ENCODE measurements around the gene NRDE2. TPM values are rescaled to one million over a fixed set of nuclear protein-coding genes. Genes with fewer than 3 reads are reported as not detected.

The NRDE2 gene
- total and polyA plus RNA-seq, 2 experiments from 2014 or later = 20.0 to 21.9 TPM

DNA sequence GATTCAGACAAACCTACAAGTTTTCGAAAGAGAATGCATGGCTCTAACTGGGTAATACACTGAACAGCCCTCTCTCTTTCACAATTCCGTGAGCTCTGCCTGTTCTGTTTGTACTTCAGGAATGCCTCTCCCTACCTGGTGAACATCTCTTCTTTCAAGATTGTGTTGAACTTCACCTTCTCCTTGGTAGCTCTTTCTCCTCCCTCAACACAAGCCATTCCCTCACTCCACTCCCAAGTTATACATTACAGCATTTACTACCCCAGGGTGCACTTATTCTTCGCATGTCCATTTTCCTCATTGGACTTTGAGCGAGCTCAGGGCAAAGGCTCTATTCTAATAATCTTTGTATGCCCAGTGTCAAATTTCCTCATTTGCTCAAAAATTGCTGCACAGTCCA lies 28.3 kb downstream of the NRDE2 start:
- H3K36me3 ChIP-seq (replicated peaks; ENCODE audit: insufficient read depth, low read depth) = no peaks in the 10 kb centered on the region
- H3K27ac ChIP-seq = peak overlapping the region; percentile 52
- no peaks in the 10 kb centered on the region for H3K9me3 ChIP-seq (ENCODE audit: low read depth)
- peaks cover 30% of the 10 kb centered on the region for H3K4me1 ChIP-seq (ENCODE audit: insufficient read depth)
- H3K4me2 ChIP-seq = peak overlapping the region; percentile 22
- H3K9me2 ChIP-seq (replicated peaks; ENCODE audit: insufficient read depth) = no peaks in the 10 kb centered on the region
- no peaks in the 10 kb centered on the region for H3K27me3 ChIP-seq
- peak; percentile 29 for DNase-seq (ENCODE audit: low spot score)
- no peaks in the 10 kb centered on the region for H3K79me2 ChIP-seq
- 80% methylated on average over 4 of the region's 4 CpGs for WGBS (ENCODE audit: low lambda C conversion rate, missing lambda C conversion rate)
- no peaks in the 10 kb centered on the region for H4K20me1 ChIP-seq (ENCODE audit: insufficient read depth, poor library complexity, severe bottlenecking)
- no peak overlapping the region for H2AFZ ChIP-seq
- H3K4me3 ChIP-seq = no peak overlapping the region
- TF ChIP-seq EZH2phosphoT487 (IDR thresholded peaks at IDR 0.05; ENCODE audit: low read depth, severe bottlenecking, unreplicated experiment) (no peak), EZH2 (IDR thresholded peaks at IDR 0.05; ENCODE audit: borderline replicate concordance) (no peak)
- TF ChIP-seq, protein P1, sequence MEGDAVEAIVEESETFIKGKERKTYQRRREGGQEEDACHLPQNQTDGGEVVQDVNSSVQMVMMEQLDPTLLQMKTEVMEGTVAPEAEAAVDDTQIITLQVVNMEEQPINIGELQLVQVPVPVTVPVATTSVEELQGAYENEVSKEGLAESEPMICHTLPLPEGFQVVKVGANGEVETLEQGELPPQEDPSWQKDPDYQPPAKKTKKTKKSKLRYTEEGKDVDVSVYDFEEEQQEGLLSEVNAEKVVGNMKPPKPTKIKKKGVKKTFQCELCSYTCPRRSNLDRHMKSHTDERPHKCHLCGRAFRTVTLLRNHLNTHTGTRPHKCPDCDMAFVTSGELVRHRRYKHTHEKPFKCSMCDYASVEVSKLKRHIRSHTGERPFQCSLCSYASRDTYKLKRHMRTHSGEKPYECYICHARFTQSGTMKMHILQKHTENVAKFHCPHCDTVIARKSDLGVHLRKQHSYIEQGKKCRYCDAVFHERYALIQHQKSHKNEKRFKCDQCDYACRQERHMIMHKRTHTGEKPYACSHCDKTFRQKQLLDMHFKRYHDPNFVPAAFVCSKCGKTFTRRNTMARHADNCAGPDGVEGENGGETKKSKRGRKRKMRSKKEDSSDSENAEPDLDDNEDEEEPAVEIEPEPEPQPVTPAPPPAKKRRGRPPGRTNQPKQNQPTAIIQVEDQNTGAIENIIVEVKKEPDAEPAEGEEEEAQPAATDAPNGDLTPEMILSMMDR (IDR thresholded peaks at IDR 0.05; ENCODE audit: poor library complexity) = no peak

DNA sequence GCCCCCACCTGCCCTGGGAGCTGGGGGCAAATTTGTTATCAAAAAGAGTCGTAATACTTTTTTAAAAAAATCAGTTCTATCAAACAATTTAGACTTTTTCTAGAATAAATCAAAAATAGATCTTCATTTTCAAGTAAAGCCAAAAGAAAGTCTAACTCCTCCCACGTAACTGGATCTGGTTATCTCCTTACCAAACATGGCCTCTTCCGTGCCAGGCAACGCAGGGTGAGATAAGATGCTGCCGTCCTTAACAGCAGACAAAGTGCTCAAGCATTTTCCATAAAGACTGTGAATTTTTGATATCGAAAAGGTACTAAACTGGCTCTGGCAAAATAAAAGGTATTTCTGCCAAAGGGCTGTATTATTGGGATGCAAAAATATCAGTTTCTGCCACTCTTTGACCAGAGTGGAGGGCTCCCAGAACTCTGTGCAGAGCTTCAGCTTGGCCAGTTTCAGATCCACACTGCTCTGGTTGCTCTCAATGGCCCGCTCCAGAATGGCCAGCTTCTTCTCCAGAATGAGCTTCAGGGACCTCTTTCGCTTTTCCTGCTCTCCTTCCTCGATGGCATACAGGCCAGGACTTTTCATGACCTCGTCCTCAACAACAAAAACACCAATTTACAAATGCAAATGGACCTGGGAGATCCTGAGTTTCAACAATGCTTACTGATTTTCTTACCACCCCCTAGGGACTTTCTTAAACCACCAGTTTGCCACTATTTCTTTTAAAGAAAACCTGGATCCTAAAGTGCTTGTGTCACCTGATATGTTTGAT lies 29.0 kb downstream of the NRDE2 start:
- Histone ChIP-seq H2AFZ (no peak overlapping the region), H3K4me3 (no peak overlapping the region), H3K4me1 (ENCODE audit: insufficient read depth) (peaks cover 30% of the 10 kb centered on the region), H4K20me1 (ENCODE audit: insufficient read depth, poor library complexity, severe bottlenecking) (no peaks in the 10 kb centered on the region), H3K9me3 (ENCODE audit: low read depth) (no peaks in the 10 kb centered on the region), H3K79me2 (no peaks in the 10 kb centered on the region), H3K36me3 (replicated peaks; ENCODE audit: insufficient read depth, low read depth) (no peaks in the 10 kb centered on the region), H3K27me3 (no peaks in the 10 kb centered on the region), H3K27ac (peak overlapping the region; percentile 52), H3K9me2 (replicated peaks; ENCODE audit: insufficient read depth) (no peaks in the 10 kb centered on the region), H3K4me2 (peak overlapping the region; percentile 22)
- no peak for DNase-seq (ENCODE audit: low spot score)
- 62% methylated on average over 10 of the region's 10 CpGs for WGBS (ENCODE audit: low lambda C conversion rate, missing lambda C conversion rate)
- no peak for TF ChIP-seq EZH2 (IDR thresholded peaks at IDR 0.05; ENCODE audit: borderline replicate concordance)
- TF ChIP-seq, protein P1 (IDR thresholded peaks at IDR 0.05; ENCODE audit: poor library complexity) = no peak
- TF ChIP-seq EZH2phosphoT487 (IDR thresholded peaks at IDR 0.05; ENCODE audit: low read depth, severe bottlenecking, unreplicated experiment) = no peak

DNA sequence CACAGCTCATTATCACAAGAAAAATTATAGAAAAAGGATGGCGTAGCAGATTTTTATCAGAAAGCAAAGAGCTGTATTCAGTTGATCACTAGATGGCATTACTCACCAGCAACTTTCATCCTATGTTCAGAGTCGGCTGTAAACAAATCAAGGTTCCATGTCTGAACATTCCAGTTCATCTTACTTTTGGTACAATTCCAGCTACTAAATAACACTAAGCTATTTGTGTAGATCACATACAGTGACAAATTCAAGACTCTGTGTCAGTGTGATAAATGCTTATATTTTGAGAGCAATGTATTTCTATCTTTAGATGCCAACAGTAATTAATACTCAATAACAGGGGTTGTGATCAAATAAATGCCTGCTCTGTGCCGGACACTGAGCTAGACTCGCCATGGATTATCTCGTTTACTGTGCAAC lies 30.1 kb downstream of the NRDE2 start:
- peaks cover 30% of the 10 kb centered on the region for H3K4me1 ChIP-seq (ENCODE audit: insufficient read depth)
- peak; percentile 62 for DNase-seq (ENCODE audit: low spot score)
- no peak for TF ChIP-seq EZH2 (IDR thresholded peaks at IDR 0.05; ENCODE audit: borderline replicate concordance)
- TF ChIP-seq, protein P1 (IDR thresholded peaks at IDR 0.05; ENCODE audit: poor library complexity) = peak; percentile 77
- H3K36me3 ChIP-seq (replicated peaks; ENCODE audit: insufficient read depth, low read depth) = no peaks in the 10 kb centered on the region
- H3K4me3 ChIP-seq = no peak overlapping the region
- H3K27ac ChIP-seq = peak overlapping the region; percentile 48
- no peaks in the 10 kb centered on the region for H3K9me2 ChIP-seq (replicated peaks; ENCODE audit: insufficient read depth)
- no peaks in the 10 kb centered on the region for H3K9me3 ChIP-seq (ENCODE audit: low read depth)
- H2AFZ ChIP-seq = no peak overlapping the region
- no peaks in the 10 kb centered on the region for H3K79me2 ChIP-seq
- H3K27me3 ChIP-seq = no peaks in the 10 kb centered on the region
- 60% methylated on average over 5 of the region's 5 CpGs for WGBS (ENCODE audit: low lambda C conversion rate, missing lambda C conversion rate)
- H4K20me1 ChIP-seq (ENCODE audit: insufficient read depth, poor library complexity, severe bottlenecking) = no peaks in the 10 kb centered on the region
- H3K4me2 ChIP-seq = peak overlapping the region; percentile 6

Measured in hepatocyte (in vitro differentiated cells).